Transverse colon (tissue), 4 donors: Measurements from ENCODE around the gene NCEH1. TPM values are rescaled to one million over a fixed set of nuclear protein-coding genes. Genes with fewer than 3 reads are reported as not detected.

ENCODE experiments used
- DNase-seq: peaks from one replicate; pipeline ENCODE4 v3.0.0-alpha.2; 2019
- H3K27ac ChIP-seq, 4 donors: fragments of 200-600 bp; sonication (generic); 2 replicates each; pipeline ENCODE4 v1.5.1; 2016 to 2018; ENCODE audit warnings: inconsistent platforms in 4 of 4
- H3K27me3 ChIP-seq: fragments of 200-600 bp; sonication (generic); 2 replicates; pipeline ENCODE4 v1.5.1; 2017; ENCODE audit warnings: inconsistent platforms
- H3K36me3 ChIP-seq, 4 donors: fragments of 200-600 bp; sonication (generic); 2 replicates each; pipeline ENCODE4 v1.5.1; 2017 to 2019; ENCODE audit warnings: inconsistent platforms in 4 of 4
- H3K4me1 ChIP-seq, 4 donors: fragments of 200-600 bp; sonication (generic); 2 replicates each; pipeline ENCODE4 v1.5.1; 2017 to 2020; ENCODE audit warnings: inconsistent platforms in 4 of 4
- H3K4me3 ChIP-seq, 4 donors: fragments of 200-600 bp; sonication (generic); 1 replicate in 1 of 4; 2 replicates in 3 of 4; pipeline versions ENCODE4 v1.5.1 to v1.6.1; 2017 to 2019; ENCODE audit warnings: inconsistent platforms in 4 of 4
- H3K9me3 ChIP-seq, 2 donors: fragments of 200-600 bp; sonication (generic); 2 replicates each; pipeline ENCODE4 v1.5.1; 2017 to 2019; ENCODE audit warnings: inconsistent platforms in 2 of 2
- CTCF ChIP-seq, 5 experiments: fragments of 200-600 bp in 3 of 5; fragments of 450-650 bp in 2 of 5; sonication (generic) in 3 of 5; IDR thresholded peaks; 1 replicate in 2 of 5; 2 replicates in 3 of 5; pipeline ENCODE4 v1.5.1; 2016 to 2017; ENCODE audit warnings: antibody characterized with exemption in 5 of 5, inconsistent platforms in 3 of 5, mild to moderate bottlenecking in 2 of 5, moderate library complexity in 1 of 5
- EP300 ChIP-seq: sonication (generic); formaldehyde crosslinking; IDR thresholded peaks from one replicate; pipeline ENCODE4 v1.6.1; 2017; ENCODE audit warnings: antibody characterized with exemption, low read depth
- POLR2A ChIP-seq: fragments of 450-650 bp; IDR thresholded peaks from one replicate; pipeline ENCODE4 v1.6.1; 2016; ENCODE audit warnings: antibody characterized with exemption, mild to moderate bottlenecking, moderate library complexity
- POLR2AphosphoS5 ChIP-seq, 3 donors: sonication (generic); formaldehyde crosslinking; IDR thresholded peaks; one replicate each; pipeline ENCODE4 v1.6.1; 2016; ENCODE audit warnings: antibody characterized with exemption in 3 of 3
- WGBS, 2 donors: methylation state at CpG; one replicate each; pipeline ENCODE4 v1.1.5; 2018; ENCODE audit warnings: low coverage in 1 of 2; 5-methylcytosine and 5-hydroxymethylcytosine counted together
- in situ Hi-C, 4 donors: fragments of 200-750 bp; cut with MboI; loops; one replicate each; pipeline versions ENCODE4 v1.15.0 to v1.15.1; 2017; ENCODE audit warnings: low sequenced_read_pairs in 3 of 4, low pct_ligation_motif_present in 1 of 4, low pct_unique_long_range_greater_than_20kb in 1 of 4
- intact Hi-C: fragments of 100-400 bp; cut with DNase I; formaldehyde crosslinking; loops from one replicate; pipeline ENCODE4 v1.15.1; 2023; ENCODE audit warnings: low total_unique reads
- total RNA-seq, 4 donors: library from RNA; depleted of rRNA; stranded (reverse); fragments of >200 nt; gene quantifications; one replicate each; pipeline ENCODE4 v1.1.0, GENCODE V29; 2016

The NCEH1 gene
- total RNA-seq, 4 donors from 2014 or later = 2.4 to 88.3 (median 29.3) TPM

DNA sequence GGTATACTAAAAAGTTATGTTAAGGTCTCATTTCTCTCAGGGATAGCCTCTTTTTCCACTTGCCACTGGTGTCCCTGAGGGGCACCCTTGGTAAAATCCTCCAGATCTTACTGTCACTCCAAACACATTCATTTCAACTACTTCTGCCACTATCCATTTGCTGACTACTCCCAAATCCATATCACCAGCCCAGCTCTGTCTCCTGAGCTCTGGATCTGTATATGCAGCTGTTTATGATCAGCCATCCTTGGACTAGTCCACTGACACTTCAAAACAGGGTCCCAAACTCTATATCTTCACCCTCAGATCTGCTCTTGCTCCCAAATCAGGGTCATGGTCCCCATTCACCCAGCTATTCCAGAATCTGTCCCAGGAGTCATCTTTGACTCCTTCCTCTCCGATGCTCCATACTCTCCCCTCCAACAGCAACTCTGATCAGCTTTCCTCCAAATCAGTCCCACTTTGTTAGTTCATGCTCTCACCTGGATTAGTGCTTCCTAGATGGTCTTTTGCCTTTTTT, 9.9 kb downstream of the NCEH1 start:
- intact Hi-C loops (no loop called here), in situ Hi-C loops (no loop called here)
- TF ChIP-seq EP300 (no peak), POLR2AphosphoS5 (IDR thresholded peaks at IDR 0.05) (no peak), POLR2A (no peak)
- Histone ChIP-seq H3K36me3 (no peaks in the 10 kb centered on the region), H3K27me3 (no peaks in the 10 kb centered on the region), H3K9me3 (no peaks in the 10 kb centered on the region), H3K4me3 (no peak overlapping the region), H3K27ac (peak overlapping the region in 2 of 4 donors; percentile 45 to 64), H3K4me1 (peaks cover 4 to 71% (median 13%) of the 10 kb centered on the region in 4 donors)
- WGBS, 2 donors = 100% methylated on average over 1 of the region's 1 CpG
- no peak for DNase-seq

DNA sequence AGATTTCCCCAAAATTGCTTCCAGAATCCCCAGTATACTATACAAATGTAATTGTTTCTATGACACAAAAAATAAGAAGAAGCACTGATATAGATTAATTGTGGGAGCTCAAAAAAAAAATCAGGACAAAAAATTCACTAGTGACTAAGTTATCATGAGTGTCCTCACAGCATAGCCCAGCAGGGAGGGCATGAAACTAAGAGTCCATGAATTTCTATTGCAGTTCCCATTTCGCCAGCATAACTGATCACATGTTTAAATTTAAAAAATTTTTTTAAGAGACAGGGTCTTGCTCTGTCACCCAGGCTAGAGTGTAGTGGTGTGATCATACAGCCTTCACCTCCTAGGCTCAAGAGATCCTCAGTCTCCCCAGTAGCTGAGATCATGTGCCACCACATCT, 10.6 kb downstream of the NCEH1 start:
- TF ChIP-seq POLR2AphosphoS5 (IDR thresholded peaks at IDR 0.05) = no peak
- TF ChIP-seq CTCF (IDR thresholded peaks at IDR 0.05) = no peak
- no peak for TF ChIP-seq POLR2A
- no peak for TF ChIP-seq EP300
- 82 to 100% methylated on average over 1 of the region's 1 CpG for WGBS, 2 donors
- H3K27ac ChIP-seq = peak overlapping the region in 1 of 4 donors; percentile 45
- H3K27me3 ChIP-seq = no peaks in the 10 kb centered on the region
- intact Hi-C loops = no loop called here
- H3K4me3 ChIP-seq = no peak overlapping the region
- H3K36me3 ChIP-seq = no peaks in the 10 kb centered on the region
- DNase-seq = no peak
- H3K4me1 ChIP-seq = peaks cover 4 to 71% (median 13%) of the 10 kb centered on the region in 4 donors
- H3K9me3 ChIP-seq = no peaks in the 10 kb centered on the region
- in situ Hi-C loops = no loop called here

GRCh38 chr3:172699031-172699430, 11.8 kb downstream of the NCEH1 start:
- TF ChIP-seq POLR2AphosphoS5 (IDR thresholded peaks at IDR 0.05) (no peak), CTCF (IDR thresholded peaks at IDR 0.05) (no peak), POLR2A (no peak), EP300 (no peak)
- 74 to 95% methylated on average over 4 to 7 of the region's 7 CpGs for WGBS, 2 donors
- H3K27ac ChIP-seq = peak overlapping the region in 2 of 4 donors; percentile 69 to 71
- no peaks in the 10 kb centered on the region for H3K9me3 ChIP-seq
- in situ Hi-C loops = no loop called here
- peaks cover 4 to 63% (median 13%) of the 10 kb centered on the region in 4 donors for H3K4me1 ChIP-seq
- intact Hi-C loops = no loop called here
- H3K27me3 ChIP-seq = no peaks in the 10 kb centered on the region
- no peaks in the 10 kb centered on the region for H3K36me3 ChIP-seq
- DNase-seq = no peak
- no peak overlapping the region for H3K4me3 ChIP-seq

- DNase-seq = no peak
Observed at GRCh38 chr3:172698631-172699030, 12.2 kb downstream of the NCEH1 start.

More at GRCh38 chr3:172698631-172699030, 12.2 kb downstream of the NCEH1 start:
- WGBS, 2 donors = 75 to 76% methylated on average over 6 of the region's 6 CpGs
- no peaks in the 10 kb centered on the region for H3K27me3 ChIP-seq
- TF ChIP-seq CTCF (IDR thresholded peaks at IDR 0.05) (no peak), EP300 (no peak), POLR2A (no peak)
- in situ Hi-C loops = no loop called here
- intact Hi-C loops = no loop called here
- peak overlapping the region; percentile 57 to 75 (median 70) for H3K27ac ChIP-seq
- H3K36me3 ChIP-seq = no peaks in the 10 kb centered on the region
- no peaks in the 10 kb centered on the region for H3K9me3 ChIP-seq
- peaks cover 4 to 63% (median 13%) of the 10 kb centered on the region in 4 donors for H3K4me1 ChIP-seq
- no peak overlapping the region for H3K4me3 ChIP-seq
